ENCODE results near the gene ZBTB17. TPM values are rescaled to one million over a fixed set of nuclear protein-coding genes. Genes with fewer than 3 reads are reported as not detected.
"Not testable (repeated sequence)": the region's sequence is repeated elsewhere in the genome, so short reads cannot be mapped to it uniquely, and the experiment has no call there.

Gene ZBTB17
- total RNA-seq = 10 to 100 TPM; 28.2 to 50.8 TPM

GRCh38 chr1:15975805-15976680 lies at the start of gene ZBTB17:
ZBTB17 (minus strand) TSS chr1:15976101; CDS start chr1:15948495, 27,606 bp downstream.
- H3K36me3 ChIP-seq = no peaks in the 10 kb centered on the region
- peak; percentile 88 for DNase-seq (ENCODE audit: low spot score)
- TF ChIP-seq POLR2A (IDR thresholded peaks at IDR 0.05) (peak; percentile 61), POLR2AphosphoS5 (IDR thresholded peaks at IDR 0.05) (peak; percentile 92), CTCF (IDR thresholded peaks at IDR 0.05) (peak in 2 of 4 experiments; percentile 23)
- peak within 1 kb of the TSS; percentile 93 to 94 for H3K4me3 ChIP-seq
- no peaks in the 10 kb centered on the region for H3K27me3 ChIP-seq (replicated peaks; ENCODE audit: insufficient read depth)
- H3K4me1 ChIP-seq (replicated peaks) = peaks cover 4% of the 10 kb centered on the region
- H3K9me3 ChIP-seq = no peaks in the 10 kb centered on the region
- 10% methylated on average over 43 of the region's 47 CpGs for WGBS
- intact Hi-C loops (cut with DNase I) = no loop called here
- H3K27ac ChIP-seq = peak within 1 kb of the TSS; percentile 72 to 79

- H3K27ac ChIP-seq = no peak overlapping the region
- no peak for DNase-seq (ENCODE audit: low spot score)
- H3K4me1 ChIP-seq (replicated peaks) = peaks cover 4% of the 10 kb centered on the region
- H3K4me3 ChIP-seq = no peak overlapping the region
- no peaks in the 10 kb centered on the region for H3K27me3 ChIP-seq (replicated peaks; ENCODE audit: insufficient read depth)
- H3K36me3 ChIP-seq = no peaks in the 10 kb centered on the region
- WGBS = 80% methylated on average over 6 of the region's 7 CpGs
- no peaks in the 10 kb centered on the region for H3K9me3 ChIP-seq
- intact Hi-C loops (cut with DNase I) = no loop called here
- no peak for TF ChIP-seq CTCF (IDR thresholded peaks at IDR 0.05)
- no peak for TF ChIP-seq POLR2AphosphoS5 (IDR thresholded peaks at IDR 0.05)
- no peak for TF ChIP-seq POLR2A (IDR thresholded peaks at IDR 0.05)
Observed at GRCh38 chr1:16023050-16023653, 47.3 kb upstream of the ZBTB17 start.

GRCh38 chr1:16022393-16022792 lies 46.5 kb upstream of the ZBTB17 start:
- no peaks in the 10 kb centered on the region for H3K9me3 ChIP-seq
- 85% methylated on average over 11 of the region's 11 CpGs for WGBS
- TF ChIP-seq POLR2AphosphoS5 (IDR thresholded peaks at IDR 0.05) (no peak), POLR2A (IDR thresholded peaks at IDR 0.05) (no peak), CTCF (IDR thresholded peaks at IDR 0.05) (no peak)
- no peak overlapping the region for H3K4me3 ChIP-seq
- H3K27ac ChIP-seq = no peak overlapping the region
- H3K4me1 ChIP-seq (replicated peaks) = peaks cover 4% of the 10 kb centered on the region
- intact Hi-C loops (cut with DNase I) = no loop called here
- no peaks in the 10 kb centered on the region for H3K27me3 ChIP-seq (replicated peaks; ENCODE audit: insufficient read depth)
- no peak for DNase-seq (ENCODE audit: low spot score)
- H3K36me3 ChIP-seq = no peaks in the 10 kb centered on the region

GRCh38 chr1:16021681-16022080 lies 45.8 kb upstream of the ZBTB17 start, which contains the start of gene CLCNKA:
CLCNKA (plus strand) TSS chr1:16022036; CDS start chr1:16022620, 584 bp downstream.
- Histone ChIP-seq H3K4me1 (replicated peaks) (no peaks in the 10 kb centered on the region), H3K27me3 (replicated peaks; ENCODE audit: insufficient read depth) (no peaks in the 10 kb centered on the region), H3K4me3 (no peak within 1 kb of the TSS), H3K9me3 (no peaks in the 10 kb centered on the region), H3K27ac (no peak within 1 kb of the TSS), H3K36me3 (no peaks in the 10 kb centered on the region)
- no peak for DNase-seq (ENCODE audit: low spot score)
- WGBS = 49% methylated on average over 6 of the region's 6 CpGs
- TF ChIP-seq POLR2A (IDR thresholded peaks at IDR 0.05) = no peak
- no peak for TF ChIP-seq CTCF (IDR thresholded peaks at IDR 0.05)
- no peak for TF ChIP-seq POLR2AphosphoS5 (IDR thresholded peaks at IDR 0.05)
- intact Hi-C loops (cut with DNase I) = no loop called here

- H3K27me3 ChIP-seq (replicated peaks; ENCODE audit: insufficient read depth); intact Hi-C loops (cut with DNase I); H3K9me3 ChIP-seq; H3K36me3 ChIP-seq; DNase-seq (ENCODE audit: low spot score); H3K4me3 ChIP-seq; H3K27ac ChIP-seq; H3K4me1 ChIP-seq (replicated peaks): not testable (repeated sequence)
- 91% methylated on average over 9 of the region's 9 CpGs for WGBS
Observed at GRCh38 chr1:16020878-16021277, 45.0 kb upstream of the ZBTB17 start.

Measured in prostate gland (tissue), 2 donors.